HG02970 (cell line): ENCODE measurements around the gene GLRX5.

Source experiments
- ATAC-seq: cut with Tn5 transposase; IDR thresholded peaks from one replicate; pipeline ENCODE4 v1.9.1; 2021; ENCODE audit warnings: mild to moderate bottlenecking, moderate library complexity, moderate number of reproducible peaks; ENCODE audit not compliant: unreplicated experiment, low FRiP score

Gene GLRX5

DNA sequence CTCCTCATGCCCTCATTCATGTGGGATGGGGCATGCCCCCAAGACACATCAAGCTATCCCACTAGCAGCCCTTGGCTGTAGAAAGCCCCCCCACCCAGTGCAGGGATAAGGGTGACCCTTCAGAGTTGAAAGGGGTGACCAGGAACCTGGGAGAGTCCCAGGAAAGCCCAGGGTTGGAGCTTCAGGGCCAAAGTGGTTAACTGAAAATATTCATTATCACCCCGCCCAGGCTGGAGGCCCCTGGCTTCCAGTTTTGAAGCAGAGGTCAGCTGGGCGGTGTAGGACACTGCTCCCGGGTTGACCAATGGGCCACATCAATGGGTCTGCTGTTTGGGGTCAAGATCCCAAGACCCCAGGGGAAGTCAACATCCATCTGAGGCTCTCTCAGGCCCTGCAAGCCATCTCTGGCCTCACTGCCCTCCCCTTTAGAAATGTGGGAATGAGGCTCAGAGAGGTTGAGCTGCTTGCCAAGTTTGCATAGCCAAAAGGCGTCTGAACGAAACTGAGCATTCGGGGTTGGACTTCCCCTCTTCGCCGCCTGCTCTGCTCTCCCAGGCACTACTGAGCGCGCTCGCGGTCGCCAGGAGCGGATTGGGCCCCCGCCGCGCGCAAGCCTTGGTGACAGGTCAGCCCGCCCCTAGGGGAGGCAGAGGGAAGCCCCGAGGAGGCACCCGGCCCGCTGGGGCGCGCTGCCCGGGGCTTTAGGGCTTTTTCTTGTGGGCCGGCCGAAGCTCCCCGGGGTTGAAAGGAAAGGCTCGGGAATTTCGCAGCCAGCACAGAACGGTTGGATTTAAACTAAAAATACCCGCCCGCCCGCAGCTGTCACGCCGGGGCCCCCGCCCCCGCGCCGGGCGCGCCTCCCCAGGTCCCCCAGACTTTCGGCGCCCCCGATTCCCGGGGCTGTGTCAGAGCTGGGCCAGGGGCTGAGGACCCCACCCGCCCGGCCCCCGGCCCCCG lies 19.0 kb upstream of the GLRX5 start:
- ATAC-seq = peak; percentile 80

DNA sequence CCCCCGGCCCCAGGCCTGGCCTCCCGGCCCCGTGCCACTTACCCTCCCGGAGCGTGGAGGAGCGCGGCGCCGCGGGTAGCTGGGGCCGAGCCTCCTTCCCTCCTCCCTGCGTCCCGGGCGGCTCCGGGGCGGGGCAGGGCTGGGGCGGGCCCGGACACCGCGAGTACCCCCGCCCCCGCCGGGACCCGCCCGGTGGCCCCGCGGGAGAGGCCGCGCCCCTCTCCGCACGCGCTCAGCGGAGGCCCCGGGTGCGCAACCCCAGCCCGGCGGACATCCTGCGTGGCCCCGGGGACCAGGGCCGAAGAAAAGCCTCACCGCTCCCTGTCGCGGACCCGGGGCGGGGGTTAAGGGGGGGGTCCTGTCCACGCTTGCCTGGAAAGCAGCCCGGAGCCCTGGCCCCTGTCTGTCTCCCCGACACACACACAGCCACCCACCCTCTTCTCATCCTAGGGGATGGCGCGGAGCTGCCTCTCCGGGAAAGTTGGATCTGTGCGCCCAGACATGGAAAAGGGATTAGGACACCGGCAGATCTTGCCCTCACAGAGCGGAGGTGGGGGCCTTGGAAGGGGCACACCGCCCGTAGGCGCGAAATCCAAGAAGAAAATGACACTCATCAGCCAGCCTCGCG lies 18.2 kb upstream of the GLRX5 start, which contains the start of gene SYNE3:
TSS of gene SYNE3 (minus strand) at position 97 of the 628 bp plus-strand sequence. CDS start 40,829 bp downstream, outside the sequence.
- ATAC-seq = peak; percentile 39

DNA sequence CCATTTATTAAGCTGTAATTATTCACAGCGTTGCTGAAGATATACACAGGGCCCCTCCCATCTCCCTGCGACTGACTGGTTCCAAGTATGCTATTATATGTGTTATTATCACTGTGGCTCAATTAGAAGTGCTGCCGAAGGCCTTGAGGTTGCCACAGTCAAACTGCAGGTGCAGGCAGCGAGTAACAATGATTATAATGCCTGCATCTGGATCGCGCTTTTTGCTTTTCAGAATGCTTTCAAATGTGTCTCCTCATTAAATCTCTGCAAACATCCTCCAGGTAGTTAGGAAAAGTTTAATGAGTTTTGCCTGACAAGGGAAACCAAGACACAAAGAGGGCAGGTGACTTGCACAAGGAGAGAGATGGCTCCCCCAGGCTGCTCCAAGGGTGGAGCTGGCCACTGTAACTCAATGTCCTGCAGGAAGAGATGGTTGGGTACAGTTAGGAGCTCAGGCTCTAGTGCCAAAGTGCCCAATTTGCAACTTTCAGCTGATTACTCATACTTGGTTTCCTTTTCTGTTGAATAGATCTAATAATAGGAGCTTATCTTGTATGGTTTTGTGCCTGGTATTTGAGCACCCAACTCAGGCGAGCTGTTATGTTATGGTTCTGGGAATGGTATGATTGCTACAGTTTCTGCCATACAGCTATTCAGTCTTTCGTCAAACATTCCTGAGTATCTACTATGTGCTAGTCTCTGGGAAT lies 16.7 kb upstream of the GLRX5 start:
- no peak for ATAC-seq

DNA sequence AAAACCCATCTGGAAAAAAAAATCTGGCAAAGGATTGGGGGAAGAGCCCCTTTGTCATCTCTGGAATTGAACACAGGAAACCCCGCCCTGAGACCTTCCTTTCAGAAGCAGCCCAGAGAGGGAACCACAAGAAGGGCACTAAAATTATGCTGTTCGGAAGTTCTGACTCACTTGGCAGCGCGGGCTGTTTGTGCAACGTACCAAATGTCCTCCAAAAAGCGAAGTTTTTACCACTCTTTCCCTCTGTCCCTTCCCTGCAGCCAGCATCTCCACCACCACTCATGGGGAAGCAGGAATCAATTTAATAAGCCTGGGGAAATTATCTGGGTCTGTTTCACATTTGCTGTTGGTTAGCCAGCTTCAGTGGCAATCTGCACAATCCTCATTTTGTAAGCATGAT lies 15.2 kb upstream of the GLRX5 start:
- ATAC-seq = no peak

DNA sequence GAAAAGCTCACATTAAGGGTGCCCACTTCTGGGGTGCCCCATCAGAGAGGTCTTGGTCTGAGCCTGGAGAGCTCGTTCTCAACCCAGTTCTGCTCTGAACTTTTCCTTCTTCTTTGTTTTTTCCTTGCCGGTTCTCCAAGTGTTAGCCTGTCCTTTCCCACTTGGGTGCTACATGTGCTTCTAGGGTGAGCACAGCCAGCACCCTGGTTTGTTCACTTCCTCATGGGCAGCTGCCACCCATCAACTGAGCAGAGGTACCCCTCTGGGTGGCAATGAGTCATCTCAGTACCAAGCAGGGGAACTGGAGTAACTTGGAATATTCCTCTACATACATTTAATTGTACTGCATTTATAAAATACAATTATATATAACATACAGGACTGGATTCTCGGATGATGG lies 14.5 kb upstream of the GLRX5 start:
- no peak for ATAC-seq

DNA sequence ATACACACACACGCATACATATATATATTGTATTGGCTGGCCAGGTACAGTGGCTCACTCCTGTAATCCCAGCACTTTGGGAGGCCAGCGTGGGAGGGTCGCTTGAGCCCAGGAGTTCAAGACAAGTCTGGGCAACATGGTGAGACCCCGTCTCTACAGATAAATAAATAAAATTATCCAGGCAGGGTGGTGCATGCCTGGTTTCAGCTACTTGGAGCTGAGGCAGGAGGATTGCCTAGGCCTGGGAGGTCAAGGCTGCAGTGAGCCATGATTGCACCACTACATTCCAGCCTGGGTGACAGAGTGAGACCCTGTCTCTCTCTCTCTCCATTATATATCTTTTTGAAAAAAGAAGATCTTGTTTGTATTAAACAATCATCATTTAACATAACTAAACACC lies 13.8 kb upstream of the GLRX5 start:
- ATAC-seq = no peak

DNA sequence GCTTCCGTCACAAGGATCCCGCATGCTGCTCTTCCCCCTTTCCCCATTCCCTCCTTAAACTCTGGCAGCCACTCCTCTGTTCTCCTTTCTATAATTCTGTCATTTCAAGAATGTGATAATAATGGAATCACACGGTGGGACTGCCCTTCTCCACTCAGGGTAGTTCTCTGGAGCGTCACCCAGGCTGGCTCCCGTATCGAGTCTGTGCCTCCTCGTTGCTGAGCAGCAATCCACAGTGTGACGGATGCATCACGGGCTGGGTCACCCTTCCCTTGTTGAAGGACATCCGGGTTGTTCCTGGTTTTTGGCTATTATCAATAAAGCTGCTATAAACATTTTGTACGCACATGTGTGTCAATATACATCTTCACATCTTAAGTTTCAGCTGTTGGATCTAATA lies 12.7 kb upstream of the GLRX5 start:
- ATAC-seq = no peak

DNA sequence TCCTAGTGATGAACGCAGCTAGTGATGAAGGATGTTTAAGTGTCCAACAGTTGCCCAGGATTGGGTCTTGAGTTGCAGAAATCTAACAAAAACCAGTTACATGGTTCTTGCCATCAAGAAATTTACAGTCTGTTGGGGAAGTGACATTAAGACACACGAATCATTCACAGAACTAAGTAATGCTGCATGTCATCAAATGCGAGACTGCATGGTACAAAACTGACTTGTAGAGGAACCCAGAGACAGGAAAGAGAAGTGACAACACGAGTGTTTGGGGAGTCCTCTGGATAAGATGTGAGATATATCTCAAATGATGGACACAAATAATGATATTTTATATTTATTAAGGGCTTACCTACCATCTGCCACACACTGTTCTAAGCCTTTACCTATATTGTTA lies 12.3 kb upstream of the GLRX5 start:
- no peak for ATAC-seq

DNA sequence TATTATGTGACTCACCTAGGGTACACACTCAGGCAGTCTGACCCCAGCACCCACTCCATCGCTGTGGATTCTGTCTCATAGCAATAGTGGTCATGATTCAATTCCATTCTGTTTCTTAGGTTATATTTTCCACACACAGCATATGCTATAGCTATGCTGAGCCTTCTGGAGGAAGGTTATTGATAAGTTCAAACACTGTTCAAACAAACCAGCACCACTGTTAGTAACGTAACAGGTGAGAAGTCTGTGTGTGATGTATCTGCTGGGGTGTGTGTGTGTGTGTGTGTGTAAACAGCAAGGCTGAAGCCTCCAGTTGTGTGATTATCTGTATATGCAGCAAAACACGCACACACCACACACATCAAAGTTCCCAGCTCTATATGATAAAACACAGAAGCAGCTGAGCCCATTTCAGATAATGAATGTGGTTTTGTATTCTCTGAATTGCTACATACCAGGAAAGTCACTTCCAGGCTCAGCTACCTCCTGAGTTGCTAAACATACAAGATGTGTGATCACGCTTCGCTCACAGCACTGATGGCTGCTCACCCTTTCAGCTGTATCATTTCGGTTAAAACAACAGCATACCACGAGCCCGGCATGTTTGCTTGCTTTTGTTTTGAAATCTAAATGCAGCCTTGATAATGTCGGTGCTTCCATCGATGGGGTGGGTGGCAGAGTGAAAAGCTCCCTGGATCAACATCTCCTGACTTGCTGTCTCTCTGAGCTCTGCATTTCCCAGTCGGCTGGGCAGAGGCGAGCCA lies 11.6 kb upstream of the GLRX5 start:
- ATAC-seq = no peak

DNA sequence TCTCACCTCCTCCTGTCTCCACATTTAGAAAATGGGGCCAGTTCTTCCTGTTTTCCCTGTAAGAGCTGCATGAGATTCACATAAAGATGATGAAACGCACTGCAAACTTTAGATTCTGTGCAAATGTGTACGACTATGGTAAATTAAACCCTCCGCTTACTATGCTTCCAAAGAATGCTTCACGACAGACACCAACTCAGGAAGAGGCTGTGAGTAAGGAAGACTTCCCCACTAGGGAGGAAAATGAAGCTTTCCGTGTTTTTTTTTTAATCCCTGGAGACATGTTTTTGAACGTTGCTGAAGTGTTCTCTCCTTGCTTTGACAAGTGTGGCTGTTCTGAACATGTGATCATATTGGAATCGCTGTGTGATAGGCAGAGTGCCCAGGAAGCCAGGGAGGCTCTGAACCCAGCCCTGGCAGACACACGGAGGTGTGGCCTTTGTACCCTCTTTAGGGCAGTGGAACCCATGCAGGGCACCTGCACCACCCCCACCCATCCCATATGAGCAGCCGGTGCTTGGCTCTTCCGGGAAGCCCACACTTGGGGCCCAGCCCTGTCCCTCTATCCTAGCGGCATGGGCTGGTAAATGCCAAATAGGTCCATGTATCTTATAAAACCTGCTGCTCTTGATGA lies 10.9 kb upstream of the GLRX5 start:
- no peak for ATAC-seq

DNA sequence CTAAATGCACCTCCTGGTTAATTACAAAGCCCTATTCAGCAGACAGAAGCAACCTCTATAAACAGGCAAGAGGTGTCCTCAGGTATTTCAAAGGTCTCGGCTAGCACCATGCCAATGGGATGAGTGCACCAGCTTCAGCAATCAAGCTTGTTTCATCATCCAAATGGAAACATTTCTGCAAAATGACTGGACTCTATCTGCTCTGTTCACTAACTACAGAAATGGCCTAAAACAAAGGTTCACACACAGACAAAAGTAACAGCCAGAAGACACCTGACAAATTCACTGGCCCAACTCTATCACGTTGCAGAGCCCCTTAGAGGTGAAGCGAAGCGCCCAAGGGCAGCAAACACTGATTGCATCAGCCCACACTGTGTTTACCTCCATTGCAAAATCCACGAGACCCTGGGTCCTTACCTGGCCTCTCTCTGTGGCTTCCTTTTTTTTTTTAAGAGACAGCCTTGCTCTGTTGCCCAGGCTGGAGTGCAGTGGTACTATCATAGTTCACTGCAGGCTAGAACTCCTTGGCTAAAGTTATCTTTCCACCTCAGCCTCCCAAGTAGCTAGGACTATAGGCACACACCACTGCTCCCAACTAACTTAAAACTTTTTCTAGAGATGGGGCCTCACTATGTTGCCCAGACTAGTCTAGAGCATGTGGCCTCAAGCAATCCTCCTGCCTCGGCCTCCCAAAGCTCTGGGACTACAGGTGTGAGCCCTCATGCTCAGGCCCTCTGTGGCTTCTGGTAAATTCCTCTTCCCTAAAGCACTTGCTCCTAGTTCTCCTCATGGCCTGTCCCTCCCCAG lies 9.9 kb upstream of the GLRX5 start:
- no peak for ATAC-seq

DNA sequence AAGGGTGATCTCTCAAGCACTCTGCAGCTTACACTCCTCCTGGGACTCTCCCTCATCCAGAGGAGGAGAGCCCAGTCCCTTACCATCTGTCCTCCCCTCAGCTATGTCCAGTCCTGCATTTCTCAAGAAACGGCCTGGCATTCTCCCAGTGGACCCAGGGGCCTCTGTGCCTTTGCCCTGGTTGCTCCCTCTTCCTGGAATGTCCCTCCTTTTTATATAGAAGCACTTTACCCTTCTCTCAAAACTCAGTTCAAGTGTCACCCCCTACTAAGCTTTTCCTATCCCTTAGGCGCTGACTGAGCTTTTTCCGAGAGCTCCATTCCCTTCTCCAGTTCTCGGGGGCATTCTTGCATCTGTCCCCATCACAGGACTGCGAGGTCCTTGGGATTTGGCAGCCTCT lies 8.9 kb upstream of the GLRX5 start:
- no peak for ATAC-seq

DNA sequence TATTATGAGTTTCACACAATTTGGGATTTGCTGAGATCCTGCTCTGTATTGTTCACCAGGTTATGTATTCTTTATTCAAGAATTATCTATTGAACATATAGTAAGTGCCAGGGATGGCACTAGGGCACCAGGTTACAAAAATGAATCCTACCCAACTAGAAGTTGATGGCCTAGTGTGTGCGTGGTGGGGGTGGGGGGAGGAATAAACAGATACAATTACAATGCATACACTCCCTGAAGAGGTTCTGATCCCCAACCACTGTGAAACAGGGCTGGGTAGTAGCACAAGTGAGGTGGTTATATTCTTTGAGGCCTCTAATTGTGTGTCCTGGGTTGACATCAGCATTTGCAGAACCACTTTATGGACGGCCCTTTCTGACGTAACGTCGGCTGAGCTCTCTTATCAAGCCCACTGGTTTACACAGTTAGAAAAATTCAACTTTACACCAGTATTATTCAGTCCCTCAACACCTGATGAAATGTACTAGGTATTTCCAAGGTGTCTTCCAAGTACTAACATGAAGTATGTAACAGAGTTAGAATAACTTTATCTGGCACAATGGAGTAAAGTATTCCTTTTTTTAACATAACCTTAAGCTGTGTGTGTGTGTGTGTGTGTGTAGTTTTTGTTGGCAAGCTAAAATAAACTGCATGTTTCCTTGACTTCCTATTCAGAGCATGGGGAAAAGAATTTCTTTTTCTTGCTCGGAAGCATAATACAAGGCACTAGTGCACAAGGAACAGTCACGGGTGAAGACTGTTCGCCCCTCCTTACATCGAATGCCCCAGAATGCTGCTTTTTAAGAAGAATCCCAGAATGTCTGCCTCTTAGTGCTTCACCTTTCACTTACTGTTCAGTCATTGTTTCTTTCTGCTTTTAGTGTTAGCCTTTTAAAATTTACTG lies 8.1 kb upstream of the GLRX5 start:
- ATAC-seq = no peak

DNA sequence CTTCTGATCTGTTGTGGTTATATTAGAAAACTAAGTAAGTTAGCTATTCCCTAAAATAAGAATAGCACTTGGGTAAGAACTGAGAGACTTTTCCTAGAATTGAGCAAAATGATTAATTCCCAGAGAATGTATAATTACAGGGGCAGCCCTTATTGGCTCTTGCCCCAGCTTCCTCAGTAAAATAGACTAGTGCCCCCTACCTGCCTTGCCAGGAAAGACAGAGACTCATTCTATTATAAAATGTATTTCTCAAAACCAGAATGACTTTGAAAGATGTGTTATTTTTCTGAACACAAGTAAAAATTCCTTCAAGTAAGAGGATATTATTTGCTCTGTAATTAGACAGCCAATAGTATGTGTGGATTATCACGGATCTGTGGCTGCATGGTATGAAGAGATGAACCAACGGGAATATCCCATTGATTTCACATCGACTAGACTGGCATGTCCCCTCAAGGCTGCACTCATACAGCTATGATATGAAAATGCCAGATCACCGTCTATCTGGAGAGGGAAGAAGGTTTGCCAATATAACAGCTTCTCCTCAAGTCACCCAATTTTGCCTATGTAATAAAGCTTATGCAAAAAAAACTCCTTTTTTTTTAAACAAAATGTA lies 7.4 kb upstream of the GLRX5 start:
- ATAC-seq = no peak

DNA sequence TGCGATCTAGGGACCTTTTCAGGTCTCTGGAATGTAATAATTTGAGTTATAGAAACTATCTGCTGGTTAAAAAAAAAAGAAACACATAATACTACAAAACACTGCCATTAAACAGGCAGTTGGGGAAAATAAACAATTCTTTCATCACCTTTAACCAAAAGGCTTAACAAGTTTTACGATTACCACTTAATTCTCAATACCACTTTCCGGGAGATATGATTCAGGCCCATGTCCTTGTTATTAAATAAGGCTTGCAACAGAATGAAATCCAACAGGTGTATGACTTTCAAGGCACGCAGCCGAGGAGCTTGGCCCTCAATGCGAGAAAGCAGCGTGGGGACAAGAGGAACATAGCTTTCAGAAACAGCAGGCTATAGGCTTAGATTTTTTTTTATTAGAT lies 5.6 kb upstream of the GLRX5 start:
- ATAC-seq = no peak

DNA sequence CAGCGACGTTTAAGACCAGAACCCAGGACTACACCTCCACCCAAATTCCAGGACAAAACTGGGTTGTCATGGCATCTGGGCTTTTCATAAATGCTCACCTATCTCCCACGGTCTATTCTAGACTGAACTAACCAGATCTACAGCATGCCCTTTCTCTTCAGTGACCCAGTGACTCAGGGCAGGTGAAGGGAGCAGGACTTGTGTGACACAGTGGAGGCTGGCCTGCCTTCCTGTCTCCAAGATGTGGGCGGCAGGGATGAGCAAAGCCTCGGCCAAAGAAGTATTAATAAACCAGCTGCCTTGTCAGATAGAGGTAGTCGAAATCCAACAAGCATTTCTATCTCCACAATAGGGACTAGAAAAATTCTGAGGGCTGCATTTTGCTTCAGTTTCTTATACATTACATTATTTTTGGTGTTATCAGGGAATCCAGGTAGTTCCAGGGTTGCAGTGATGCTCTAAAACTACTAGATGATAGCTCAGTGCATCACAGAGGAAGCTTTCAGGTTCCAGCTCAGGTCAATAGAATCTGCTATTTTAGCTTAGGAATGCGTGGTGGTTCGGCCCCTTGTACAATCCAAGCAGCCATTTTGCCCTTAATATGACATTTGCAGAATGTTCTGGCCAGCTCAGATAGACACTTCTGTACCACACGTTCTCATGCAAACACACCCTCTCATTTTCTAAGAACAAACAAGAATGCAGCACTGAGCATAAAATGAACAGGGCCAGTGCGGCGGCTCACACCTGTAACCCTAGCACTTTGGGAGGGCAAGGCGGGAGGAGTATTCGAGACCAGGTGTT lies 4.2 kb upstream of the GLRX5 start:
- no peak for ATAC-seq

DNA sequence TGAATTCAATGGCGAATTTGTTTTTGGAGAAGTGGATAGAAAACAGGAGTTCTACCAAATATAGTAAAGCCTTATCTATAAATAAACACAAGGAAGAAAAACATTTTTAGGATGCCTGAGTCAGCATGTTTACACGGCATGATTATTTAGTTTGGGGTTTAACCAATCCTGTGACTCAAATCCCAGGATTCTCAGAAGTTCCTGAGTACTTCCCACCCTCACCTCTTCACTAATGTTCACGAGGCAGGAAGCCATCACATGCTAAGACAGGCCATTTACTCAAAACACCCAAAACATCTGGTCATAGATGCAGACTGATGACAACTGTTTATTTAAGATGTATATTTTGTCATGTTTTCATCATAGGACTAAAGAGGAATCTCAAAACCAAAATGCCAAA lies 3.4 kb upstream of the GLRX5 start:
- ATAC-seq = no peak
